Small intestine (tissue), 7 donors: ENCODE results near the gene RBMS3. TPM values are rescaled to one million over a fixed set of nuclear protein-coding genes. Genes with fewer than 3 reads are reported as not detected.

Experiments
- DNase-seq, 2 donors: peaks; one replicate each; pipeline versions ENCODE4 v3.0.0 to v3.0.0-alpha.2; 2013
- FAIRE-seq: peaks from 2 replicates; lab custom pipeline; 2012; peaks lifted over from hg19 to GRCh38; lab: Jason Lieb, UNC
- H3K27ac ChIP-seq, 3 donors: one replicate each; pipeline ENCODE4 v1.5.1; 2013; ENCODE audit warnings: low read length in 2 of 3, mild to moderate bottlenecking in 2 of 3, control low read depth in 1 of 3, inconsistent platforms in 1 of 3, low read depth in 1 of 3, moderate library complexity in 1 of 3
- H3K27me3 ChIP-seq, 3 donors: one replicate each; pipeline ENCODE4 v1.6.1; 2013; ENCODE audit warnings: low read length in 3 of 3, inconsistent platforms in 1 of 3; ENCODE audit not compliant: control insufficient read depth in 3 of 3, insufficient read depth in 3 of 3
- H3K36me3 ChIP-seq, 3 donors: one replicate each; pipeline ENCODE4 v1.6.1; 2013; ENCODE audit warnings: low read length in 3 of 3, inconsistent platforms in 1 of 3, low read depth in 1 of 3, mild to moderate bottlenecking in 1 of 3, moderate library complexity in 1 of 3; ENCODE audit not compliant: control insufficient read depth in 3 of 3, insufficient read depth in 2 of 3
- H3K4me1 ChIP-seq, 3 donors: one replicate each; pipeline ENCODE4 v1.6.1; 2013; ENCODE audit warnings: low read length in 2 of 3, inconsistent platforms in 1 of 3, low read depth in 1 of 3, mild to moderate bottlenecking in 1 of 3, moderate library complexity in 1 of 3; ENCODE audit not compliant: control insufficient read depth in 3 of 3, insufficient read depth in 2 of 3
- H3K4me3 ChIP-seq, 3 donors: one replicate each; pipeline ENCODE4 v1.5.1; 2013; ENCODE audit warnings: low read length in 3 of 3, control low read depth in 1 of 3, inconsistent platforms in 1 of 3, low read depth in 1 of 3, mild to moderate bottlenecking in 1 of 3, moderate library complexity in 1 of 3
- H3K9me3 ChIP-seq, 2 donors: one replicate each; pipeline ENCODE4 v1.6.1; 2013; ENCODE audit warnings: low read depth in 1 of 2, low read length in 1 of 2; ENCODE audit not compliant: control insufficient read depth in 2 of 2, insufficient read depth in 1 of 2
- WGBS, 3 donors: extraction: QIAGEN DNeasy Blood & Tissue Kit; methylation state at CpG; one replicate each; pipeline ENCODE4 v1.1.7; 2013; 5-methylcytosine and 5-hydroxymethylcytosine counted together
- polyA plus RNA-seq, 4 donors: library from polyadenylated mRNA; stranded (reverse) in 3 of 4; unstranded in 1 of 4; fragments of 200-250 nt in 3 of 4; fragments of 120-200 nt in 1 of 4; gene quantifications; one replicate each; pipeline versions ENCODE4 v1.2.1 to v1.2.3, GENCODE V29; 2013
- donor health status: healthy with polysubstance abuse.
- donor health status: control.
- donor health status: control.
- donor health status: Bipolar disorder and iron deficiency.
- donor health status: healthy.

Gene RBMS3
- polyA plus RNA-seq, 4 donors = 0.81 to 6.4 (median 4.8) TPM; not detected in 1

GRCh38 chr3:29639578-29640290 lies 358.9 kb downstream of the RBMS3 start:
- FAIRE-seq = no peak
- H3K27ac ChIP-seq = no peak overlapping the region
- no peaks in the 10 kb centered on the region for H3K27me3 ChIP-seq
- H3K9me3 ChIP-seq = no peaks in the 10 kb centered on the region
- DNase-seq = no peak
- no peaks in the 10 kb centered on the region for H3K4me1 ChIP-seq
- no peaks in the 10 kb centered on the region for H3K36me3 ChIP-seq
- H3K4me3 ChIP-seq = no peak overlapping the region
- WGBS, 3 donors = 56 to 67% (median 59%) methylated on average over 2 of the region's 2 CpGs

- no peak overlapping the region for H3K4me3 ChIP-seq
- peak in 1 of 2 donors; percentile 21 for DNase-seq
- WGBS, 3 donors = 31 to 69% (median 55%) methylated on average over 5 of the region's 5 CpGs
These were observed 361.6 kb downstream of the RBMS3 start for GRCh38 chr3:29642393-29643033.

GRCh38 chr3:29643034-29643425 lies 362.2 kb downstream of the RBMS3 start:
- no peaks in the 10 kb centered on the region for H3K36me3 ChIP-seq
- 56 to 79% (median 67%) methylated on average over 3 of the region's 3 CpGs for WGBS, 3 donors
- FAIRE-seq (no peak), DNase-seq (no peak)
- no peaks in the 10 kb centered on the region for H3K9me3 ChIP-seq
- H3K4me1 ChIP-seq = no peaks in the 10 kb centered on the region
- H3K27me3 ChIP-seq = no peaks in the 10 kb centered on the region
- H3K27ac ChIP-seq = no peak overlapping the region
- no peak overlapping the region for H3K4me3 ChIP-seq

More at GRCh38 chr3:29642393-29643033, 361.6 kb downstream of the RBMS3 start:
- Histone ChIP-seq H3K27ac (no peak overlapping the region), H3K9me3 (no peaks in the 10 kb centered on the region), H3K36me3 (no peaks in the 10 kb centered on the region), H3K4me1 (no peaks in the 10 kb centered on the region), H3K27me3 (no peaks in the 10 kb centered on the region)
- FAIRE-seq = no peak

GRCh38 chr3:29644261-29644660 lies 363.4 kb downstream of the RBMS3 start:
- WGBS, 3 donors = 86 to 90% (median 88%) methylated on average over 6 of the region's 6 CpGs
- FAIRE-seq (no peak), DNase-seq (no peak)
- Histone ChIP-seq H3K4me1 (no peaks in the 10 kb centered on the region), H3K36me3 (no peaks in the 10 kb centered on the region), H3K27ac (no peak overlapping the region), H3K4me3 (no peak overlapping the region), H3K9me3 (no peaks in the 10 kb centered on the region), H3K27me3 (no peaks in the 10 kb centered on the region)

- H3K9me3 ChIP-seq = no peaks in the 10 kb centered on the region
- no peak overlapping the region for H3K27ac ChIP-seq
- DNase-seq = no peak
- no peak overlapping the region for H3K4me3 ChIP-seq
- no peak for FAIRE-seq
- H3K27me3 ChIP-seq = no peaks in the 10 kb centered on the region
- WGBS, 3 donors = 84 to 86% (median 85%) methylated on average over 3 of the region's 3 CpGs
- H3K36me3 ChIP-seq = no peaks in the 10 kb centered on the region
- no peaks in the 10 kb centered on the region for H3K4me1 ChIP-seq
These were observed 364.2 kb downstream of the RBMS3 start for GRCh38 chr3:29644956-29645636.

- Histone ChIP-seq H3K9me3 (no peaks in the 10 kb centered on the region), H3K27me3 (no peaks in the 10 kb centered on the region), H3K4me1 (no peaks in the 10 kb centered on the region), H3K36me3 (no peaks in the 10 kb centered on the region), H3K4me3 (no peak overlapping the region), H3K27ac (no peak overlapping the region)
- DNase-seq = no peak
- 78 to 92% (median 85%) methylated on average over 1 of the region's 1 CpG for WGBS, 3 donors
- FAIRE-seq = no peak
These were observed 365.2 kb downstream of the RBMS3 start for GRCh38 chr3:29646043-29646442.

GRCh38 chr3:29649815-29650547 lies 369.1 kb downstream of the RBMS3 start:
- FAIRE-seq (no peak), DNase-seq (peak in 1 of 2 donors; percentile 2)
- 57 to 70% (median 68%) methylated on average over 6 of the region's 6 CpGs for WGBS, 3 donors
- H3K36me3 ChIP-seq = no peaks in the 10 kb centered on the region
- H3K27ac ChIP-seq = no peak overlapping the region
- no peak overlapping the region for H3K4me3 ChIP-seq
- no peaks in the 10 kb centered on the region for H3K27me3 ChIP-seq
- no peaks in the 10 kb centered on the region for H3K9me3 ChIP-seq
- H3K4me1 ChIP-seq = no peaks in the 10 kb centered on the region

GRCh38 chr3:29653680-29654079 lies 372.8 kb downstream of the RBMS3 start:
- Histone ChIP-seq H3K27me3 (no peaks in the 10 kb centered on the region), H3K9me3 (no peaks in the 10 kb centered on the region), H3K36me3 (no peaks in the 10 kb centered on the region), H3K4me1 (no peaks in the 10 kb centered on the region), H3K27ac (no peak overlapping the region), H3K4me3 (no peak overlapping the region)
- WGBS, 3 donors = 83 to 92% (median 88%) methylated on average over 4 of the region's 4 CpGs
- FAIRE-seq (no peak), DNase-seq (no peak)
